Measurements from ENCODE around the gene GAGE12J. TPM values are rescaled to one million over a fixed set of nuclear protein-coding genes. Genes with fewer than 3 reads are reported as not detected.

GAGE12J gene
- total RNA-seq, 1 experiment from 2014 or later, result not detected

DNA sequence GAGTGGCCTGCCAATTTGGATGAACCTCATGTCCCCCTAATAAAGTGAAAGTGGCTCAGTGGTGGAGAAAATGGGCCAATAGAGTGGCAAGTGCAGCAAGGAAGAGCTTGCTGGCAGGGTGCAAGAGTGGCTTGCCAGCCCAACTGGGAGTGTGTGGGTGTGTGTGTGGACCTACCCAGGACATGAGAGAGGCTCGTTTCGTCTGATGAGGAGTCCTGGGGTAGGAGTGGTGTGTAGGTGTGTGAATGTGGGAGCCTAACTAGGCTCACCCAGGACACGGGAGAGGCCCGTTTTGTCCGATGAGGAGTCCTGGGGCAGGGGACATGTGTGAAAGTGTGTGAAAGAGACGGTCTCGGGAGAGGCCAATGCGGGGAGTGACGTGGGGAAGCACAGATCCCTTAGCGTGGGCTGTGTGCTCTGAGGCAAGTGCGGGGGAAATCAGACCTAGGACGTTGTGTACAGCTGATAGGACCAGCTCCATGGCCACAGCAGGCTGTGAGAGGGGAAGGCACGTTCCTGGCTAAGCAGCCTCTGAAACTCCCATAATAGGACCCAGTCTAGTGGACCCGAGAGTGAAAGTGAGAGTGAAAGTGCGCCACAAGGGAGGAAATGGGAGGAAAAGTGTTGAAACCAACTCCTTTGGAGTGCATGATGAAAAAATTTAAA lies 13.1 kb upstream of the GAGE12J start:
- Mint-ChIP-seq H3K36me3 (ENCODE audit: insufficient read depth, unreplicated experiment) (peaks cover 14% of the 10 kb centered on the region), H3K4me1 (ENCODE audit: low read depth, unreplicated experiment) (peaks cover 23% of the 10 kb centered on the region), H3K27ac (ENCODE audit: unreplicated experiment) (peak overlapping the region; percentile 79), H3K9me3 (ENCODE audit: unreplicated experiment) (no peaks in the 10 kb centered on the region), H3K4me3 (ENCODE audit: unreplicated experiment) (peak overlapping the region; percentile 64), H3K27me3 (ENCODE audit: insufficient read depth, unreplicated experiment) (no peaks in the 10 kb centered on the region)
- Histone ChIP-seq H3K4me1 (no peaks in the 10 kb centered on the region; the same call in 1 of the 2 replicates), H3K27me3 (replicated peaks; ENCODE audit: control insufficient read depth, insufficient read depth, low read length) (no peaks in the 10 kb centered on the region), H3K4me3 (ENCODE audit: low read depth, low read length) (no peak overlapping the region), H3K36me3 (ENCODE audit: control insufficient read depth, insufficient read depth, low read length) (no peaks in the 10 kb centered on the region), H3K9me3 (no peaks in the 10 kb centered on the region)
- intact Hi-C loops (cut with micrococcal nuclease; ENCODE audit: unreplicated experiment), result no loop called here
- no peak for DNase-seq
- ChIA-PET POLR2A (no interaction called here), CTCF (no interaction called here)
- TF ChIP-seq, protein P1, sequence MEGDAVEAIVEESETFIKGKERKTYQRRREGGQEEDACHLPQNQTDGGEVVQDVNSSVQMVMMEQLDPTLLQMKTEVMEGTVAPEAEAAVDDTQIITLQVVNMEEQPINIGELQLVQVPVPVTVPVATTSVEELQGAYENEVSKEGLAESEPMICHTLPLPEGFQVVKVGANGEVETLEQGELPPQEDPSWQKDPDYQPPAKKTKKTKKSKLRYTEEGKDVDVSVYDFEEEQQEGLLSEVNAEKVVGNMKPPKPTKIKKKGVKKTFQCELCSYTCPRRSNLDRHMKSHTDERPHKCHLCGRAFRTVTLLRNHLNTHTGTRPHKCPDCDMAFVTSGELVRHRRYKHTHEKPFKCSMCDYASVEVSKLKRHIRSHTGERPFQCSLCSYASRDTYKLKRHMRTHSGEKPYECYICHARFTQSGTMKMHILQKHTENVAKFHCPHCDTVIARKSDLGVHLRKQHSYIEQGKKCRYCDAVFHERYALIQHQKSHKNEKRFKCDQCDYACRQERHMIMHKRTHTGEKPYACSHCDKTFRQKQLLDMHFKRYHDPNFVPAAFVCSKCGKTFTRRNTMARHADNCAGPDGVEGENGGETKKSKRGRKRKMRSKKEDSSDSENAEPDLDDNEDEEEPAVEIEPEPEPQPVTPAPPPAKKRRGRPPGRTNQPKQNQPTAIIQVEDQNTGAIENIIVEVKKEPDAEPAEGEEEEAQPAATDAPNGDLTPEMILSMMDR (IDR thresholded peaks at IDR 0.05; ENCODE audit: insufficient read depth in 1 of 2, low read depth in 1 of 2, low read length in 1 of 2, severe bottlenecking in 1 of 2, unreplicated experiment in 1 of 2), result no peak
- BruUV-seq (replicated peaks), result no TSS peak

DNA sequence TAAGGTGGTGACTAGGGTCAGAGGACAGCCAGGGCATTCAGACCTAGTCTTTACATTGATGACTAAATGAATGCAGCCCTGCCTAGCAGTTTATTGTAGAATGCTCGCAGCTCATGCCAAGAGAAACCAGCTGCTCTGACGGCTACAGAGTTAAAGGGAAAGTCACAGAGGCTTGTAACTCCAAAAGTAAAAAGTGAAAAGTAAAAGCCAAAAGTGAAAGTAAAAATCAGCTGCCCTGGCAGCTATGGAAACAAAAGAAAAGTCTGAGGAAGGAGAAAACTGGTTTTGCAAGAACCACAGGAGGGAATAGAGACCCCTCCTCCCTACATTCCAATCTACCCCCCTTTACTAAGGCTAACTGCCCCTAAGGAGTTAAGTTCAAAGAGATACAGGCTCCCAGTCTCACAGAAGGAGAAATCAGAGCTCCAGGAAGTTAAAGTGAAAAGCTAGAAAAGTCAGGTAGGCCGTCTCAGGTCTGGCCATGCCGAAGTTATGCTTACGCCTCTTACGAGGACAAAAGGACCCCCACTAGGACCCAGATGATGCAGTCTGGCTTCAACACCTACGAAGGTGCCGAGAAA lies 12.3 kb upstream of the GAGE12J start:
- POLR2A ChIA-PET, result no interaction called here
- Histone ChIP-seq H3K9me3 (no peaks in the 10 kb centered on the region), H3K4me1 (no peaks in the 10 kb centered on the region; the same call in 1 of the 2 replicates), H3K36me3 (ENCODE audit: control insufficient read depth, insufficient read depth, low read length) (no peaks in the 10 kb centered on the region), H3K4me3 (ENCODE audit: low read depth, low read length) (no peak overlapping the region), H3K27me3 (replicated peaks; ENCODE audit: control insufficient read depth, insufficient read depth, low read length) (no peaks in the 10 kb centered on the region)
- DNase-seq, result peak in 1 of 2 experiments; percentile 10
- CTCF ChIA-PET, result no interaction called here
- intact Hi-C loops (cut with micrococcal nuclease; ENCODE audit: unreplicated experiment), result no loop called here
- TF ChIP-seq, protein P1 (IDR thresholded peaks at IDR 0.05; ENCODE audit: insufficient read depth in 1 of 2, low read depth in 1 of 2, low read length in 1 of 2, severe bottlenecking in 1 of 2, unreplicated experiment in 1 of 2), result no peak
- Mint-ChIP-seq H3K27me3 (ENCODE audit: insufficient read depth, unreplicated experiment) (no peaks in the 10 kb centered on the region), H3K9me3 (ENCODE audit: unreplicated experiment) (no peaks in the 10 kb centered on the region), H3K4me1 (ENCODE audit: low read depth, unreplicated experiment) (peaks cover 23% of the 10 kb centered on the region), H3K4me3 (ENCODE audit: unreplicated experiment) (peak overlapping the region; percentile 64), H3K27ac (ENCODE audit: unreplicated experiment) (peak overlapping the region; percentile 79), H3K36me3 (ENCODE audit: insufficient read depth, unreplicated experiment) (peaks cover 14% of the 10 kb centered on the region)
- BruUV-seq (replicated peaks), result no TSS peak

DNA sequence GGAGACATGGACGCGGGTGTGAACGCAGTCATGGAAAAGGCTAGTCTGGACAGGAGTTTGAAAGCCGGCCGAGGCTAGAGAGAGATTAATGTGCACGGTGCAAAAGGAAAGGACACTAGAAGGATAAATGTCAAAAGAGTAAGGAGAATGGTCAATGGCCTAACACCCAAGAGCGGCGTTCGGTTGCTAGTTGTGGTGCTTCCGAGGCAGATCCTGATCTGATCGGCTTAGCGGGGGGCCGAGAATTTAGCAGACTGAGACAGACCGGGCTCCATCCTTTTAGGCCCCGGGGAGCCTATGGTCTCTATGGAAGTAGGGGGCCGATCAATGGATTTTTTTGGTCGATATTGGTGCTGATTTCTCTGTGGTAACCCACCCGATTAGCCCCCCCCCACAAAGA lies 11.5 kb upstream of the GAGE12J start:
- no peaks in the 10 kb centered on the region for H3K27me3 ChIP-seq (replicated peaks; ENCODE audit: control insufficient read depth, insufficient read depth, low read length)
- no peaks in the 10 kb centered on the region for H3K9me3 ChIP-seq
- no peaks in the 10 kb centered on the region for H3K27me3 Mint-ChIP-seq (ENCODE audit: insufficient read depth, unreplicated experiment)
- no peaks in the 10 kb centered on the region for H3K36me3 ChIP-seq (ENCODE audit: control insufficient read depth, insufficient read depth, low read length)
- intact Hi-C loops (cut with micrococcal nuclease; ENCODE audit: unreplicated experiment), result no loop called here
- H3K4me1 ChIP-seq, result no peaks in the 10 kb centered on the region; the same call in 1 of the 2 replicates
- H3K4me3 ChIP-seq (ENCODE audit: low read depth, low read length), result no peak overlapping the region
- TF ChIP-seq, protein P1 (IDR thresholded peaks at IDR 0.05; ENCODE audit: insufficient read depth in 1 of 2, low read depth in 1 of 2, low read length in 1 of 2, severe bottlenecking in 1 of 2, unreplicated experiment in 1 of 2), result no peak
- no TSS peak for BruUV-seq (replicated peaks)
- DNase-seq, result no peak
- ChIA-PET CTCF (no interaction called here), POLR2A (no interaction called here)
- H3K36me3 Mint-ChIP-seq (ENCODE audit: insufficient read depth, unreplicated experiment), result peaks cover 14% of the 10 kb centered on the region
- peaks cover 23% of the 10 kb centered on the region for H3K4me1 Mint-ChIP-seq (ENCODE audit: low read depth, unreplicated experiment)
- no peaks in the 10 kb centered on the region for H3K9me3 Mint-ChIP-seq (ENCODE audit: unreplicated experiment)
- no peak overlapping the region for H3K4me3 Mint-ChIP-seq (ENCODE audit: unreplicated experiment)
- no peak overlapping the region for H3K27ac Mint-ChIP-seq (ENCODE audit: unreplicated experiment)
